Measurements from ENCODE around the gene COBLL1.

COBLL1 gene

GRCh38 chr2:164859251-164859818 is 17.7 kb upstream of the COBLL1 start:
- DNase-seq (ENCODE audit: low read depth in 3 of 3, low spot score in 1 of 3), result no peak

- no peak for DNase-seq (ENCODE audit: low read depth in 3 of 3, low spot score in 1 of 3)
Observed at GRCh38 chr2:164852086-164852485, 10.5 kb upstream of the COBLL1 start.

GRCh38 chr2:164850235-164850634 is 8.6 kb upstream of the COBLL1 start:
- DNase-seq (ENCODE audit: low read depth in 3 of 3, low spot score in 1 of 3), result no peak

- DNase-seq (ENCODE audit: low read depth in 3 of 3, low spot score in 1 of 3), result no peak
Observed at GRCh38 chr2:164849506-164849905, 7.9 kb upstream of the COBLL1 start.

- DNase-seq (ENCODE audit: low read depth in 3 of 3, low spot score in 1 of 3), result no peak
Observed at GRCh38 chr2:164847981-164848741, 6.5 kb upstream of the COBLL1 start.

GRCh38 chr2:164847291-164847690 is 5.7 kb upstream of the COBLL1 start:
- DNase-seq (ENCODE audit: low read depth in 3 of 3, low spot score in 1 of 3), result no peak

- no peak for DNase-seq (ENCODE audit: low read depth in 3 of 3, low spot score in 1 of 3)
Observed at GRCh38 chr2:164846276-164846675, 4.7 kb upstream of the COBLL1 start.

GRCh38 chr2:164843346-164843911 is 1.8 kb upstream of the COBLL1 start:
- no peak for DNase-seq (ENCODE audit: low read depth in 3 of 3, low spot score in 1 of 3)

GRCh38 chr2:164842624-164842966 is 972 bp upstream of the COBLL1 start:
- DNase-seq (ENCODE audit: low read depth in 3 of 3, low spot score in 1 of 3), result no peak

- DNase-seq (ENCODE audit: low read depth in 3 of 3, low spot score in 1 of 3), result no peak
Observed at GRCh38 chr2:164840930-164841718, 499 bp downstream of the COBLL1 start.

GRCh38 chr2:164840458-164840929 is 1.1 kb downstream of the COBLL1 start:
- DNase-seq (ENCODE audit: low read depth in 3 of 3, low spot score in 1 of 3), result no peak

GRCh38 chr2:164839914-164840457 is 1.6 kb downstream of the COBLL1 start:
- no peak for DNase-seq (ENCODE audit: low read depth in 3 of 3, low spot score in 1 of 3)

- DNase-seq (ENCODE audit: low read depth in 3 of 3, low spot score in 1 of 3), result no peak
Observed at GRCh38 chr2:164837807-164838206, 3.8 kb downstream of the COBLL1 start.

GRCh38 chr2:164836907-164837306 is 4.7 kb downstream of the COBLL1 start:
- no peak for DNase-seq (ENCODE audit: low read depth in 3 of 3, low spot score in 1 of 3)

GRCh38 chr2:164835302-164835701 is 6.3 kb downstream of the COBLL1 start:
- DNase-seq (ENCODE audit: low read depth in 3 of 3, low spot score in 1 of 3), result no peak

GRCh38 chr2:164831887-164832286 is 9.7 kb downstream of the COBLL1 start:
- no peak for DNase-seq (ENCODE audit: low read depth in 3 of 3, low spot score in 1 of 3)

GRCh38 chr2:164831180-164831579 is 10.4 kb downstream of the COBLL1 start:
- DNase-seq (ENCODE audit: low read depth in 3 of 3, low spot score in 1 of 3), result no peak

- no peak for DNase-seq (ENCODE audit: low read depth in 3 of 3, low spot score in 1 of 3)
Observed at GRCh38 chr2:164826293-164827243, 15.1 kb downstream of the COBLL1 start.

- no peak for DNase-seq (ENCODE audit: low read depth in 3 of 3, low spot score in 1 of 3)
Observed at GRCh38 chr2:164824872-164825271, 16.8 kb downstream of the COBLL1 start.

- DNase-seq (ENCODE audit: low read depth in 3 of 3, low spot score in 1 of 3), result no peak
Observed at GRCh38 chr2:164823126-164823525, 18.5 kb downstream of the COBLL1 start.

All from stimulated activated CD4-positive, alpha-beta T cell treated with anti-CD3 and anti-CD28 coated beads, TNF-alpha, amount 100 ng/mL, for 1 hour (primary cell).